ENCODE results near the gene SPAG8.

SPAG8 gene

DNA sequence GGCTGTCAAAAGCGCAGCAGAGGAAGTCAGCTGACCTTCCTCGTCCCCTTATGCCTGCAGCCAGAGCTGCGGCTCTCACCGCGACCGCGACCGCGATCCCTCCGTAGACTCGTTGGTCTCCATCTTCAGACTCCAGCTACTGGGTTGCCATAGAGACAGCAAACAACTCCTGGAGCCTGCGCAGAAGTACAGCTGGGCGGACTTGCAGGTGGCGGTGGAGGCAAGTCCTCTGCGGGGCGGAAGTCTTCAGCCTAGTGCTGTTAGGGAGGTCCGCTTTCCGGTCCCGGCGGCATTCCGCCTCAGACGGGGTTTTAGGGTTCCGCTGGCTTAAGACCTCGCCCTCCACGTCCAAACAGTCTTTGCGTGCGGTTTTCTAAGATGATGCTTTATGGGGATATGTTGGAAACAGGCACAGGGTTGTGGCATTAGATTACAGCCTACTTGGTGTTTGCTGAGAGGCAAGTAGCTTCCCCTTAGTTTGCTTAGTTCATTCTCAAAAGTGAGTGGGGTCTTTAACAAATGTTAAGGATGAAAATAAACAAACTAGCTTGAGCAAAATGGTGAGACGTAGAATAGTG lies at the start of gene SPAG8:
Gene SPAG8 (minus strand): TSS at position 238 of the 578 bp plus-strand sequence. CDS start 115 bp downstream, at position 123.
- DNase-seq = peak; percentile 99

DNA sequence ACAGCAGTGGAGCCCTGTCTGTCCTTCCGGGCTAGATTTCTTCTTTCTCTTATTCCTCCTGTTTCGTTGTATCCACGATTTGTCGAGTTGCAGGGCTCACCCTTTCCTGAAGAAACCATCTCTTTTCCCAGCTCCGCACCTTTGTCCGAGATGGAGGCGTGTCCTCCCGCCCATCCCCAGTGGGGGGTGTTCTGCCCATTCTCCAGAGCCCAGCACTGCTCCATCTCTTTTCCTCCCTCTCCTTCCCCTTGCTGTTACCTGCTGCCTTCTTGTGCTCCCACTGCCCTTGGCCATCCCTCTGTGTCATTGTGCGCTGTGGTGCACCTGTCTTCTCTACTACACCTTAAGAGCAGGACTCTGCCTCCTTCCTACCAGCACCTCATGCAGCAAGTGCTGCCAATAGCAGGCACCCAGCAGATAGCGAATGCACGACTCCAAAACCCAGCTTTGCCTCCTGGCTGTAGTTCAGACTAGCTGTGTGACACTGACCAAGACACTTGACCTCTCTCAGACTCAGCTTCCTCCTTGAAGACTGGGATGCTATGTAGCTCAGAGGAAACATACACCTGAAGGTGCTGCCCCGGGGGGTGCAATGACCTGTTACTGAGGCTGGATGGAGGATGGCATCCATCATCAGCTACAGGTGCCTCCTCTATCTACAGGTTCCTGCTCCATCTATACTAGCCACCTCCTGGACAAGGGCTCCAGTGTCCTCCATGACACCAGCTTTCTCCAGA lies 49.3 kb upstream of the SPAG8 start:
- DNase-seq = no peak

DNA sequence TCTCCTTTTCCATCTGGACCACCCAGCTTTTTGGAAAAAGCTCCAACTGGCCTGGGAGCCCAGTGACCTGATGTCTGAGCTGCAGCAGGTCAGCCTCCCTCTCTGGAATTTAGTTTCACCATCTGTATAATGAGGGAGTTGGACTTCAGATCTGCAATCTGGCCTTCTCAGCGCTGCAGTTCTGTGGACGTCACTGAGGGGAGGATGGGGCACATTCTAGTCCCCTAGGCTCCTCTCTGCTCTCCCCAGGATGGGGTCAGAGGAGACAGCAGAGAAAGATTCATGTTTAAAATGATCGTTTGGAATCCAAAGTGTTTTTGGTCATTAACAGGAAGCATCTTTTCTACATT lies 47.9 kb upstream of the SPAG8 start:
- DNase-seq = no peak

DNA sequence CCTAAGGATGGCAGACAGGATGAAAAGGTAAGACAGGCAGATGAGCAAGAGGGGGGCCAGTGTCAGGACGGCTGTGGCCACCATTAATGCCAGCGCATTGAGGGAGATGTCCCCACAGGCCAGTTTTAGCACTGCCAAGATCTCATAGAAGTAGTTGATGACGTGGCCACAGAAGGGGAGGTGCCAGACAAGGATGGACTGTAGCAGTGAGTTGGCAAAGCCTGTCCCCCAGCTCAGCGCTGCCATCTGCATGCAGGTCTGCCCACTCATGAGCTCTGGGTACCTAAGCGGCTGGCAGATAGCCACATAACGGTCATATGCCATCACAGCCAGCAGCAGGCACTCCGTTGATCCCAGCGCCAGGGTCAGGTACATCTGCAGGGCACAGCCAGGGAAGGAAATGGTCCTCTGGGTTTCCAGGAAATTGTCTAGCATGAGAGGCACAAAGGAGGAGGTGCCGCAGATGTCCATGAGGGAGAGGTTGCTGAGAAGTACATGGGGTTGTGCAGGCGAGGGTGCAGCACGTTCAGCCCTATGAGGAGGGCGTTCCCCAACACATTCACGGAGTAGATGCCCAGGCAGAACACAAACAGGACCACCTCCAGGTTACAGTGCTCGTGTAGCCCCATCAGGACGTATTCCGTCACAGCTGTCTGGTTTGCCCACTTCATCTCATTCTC lies 47.4 kb upstream of the SPAG8 start:
- peak; percentile 8 for DNase-seq

DNA sequence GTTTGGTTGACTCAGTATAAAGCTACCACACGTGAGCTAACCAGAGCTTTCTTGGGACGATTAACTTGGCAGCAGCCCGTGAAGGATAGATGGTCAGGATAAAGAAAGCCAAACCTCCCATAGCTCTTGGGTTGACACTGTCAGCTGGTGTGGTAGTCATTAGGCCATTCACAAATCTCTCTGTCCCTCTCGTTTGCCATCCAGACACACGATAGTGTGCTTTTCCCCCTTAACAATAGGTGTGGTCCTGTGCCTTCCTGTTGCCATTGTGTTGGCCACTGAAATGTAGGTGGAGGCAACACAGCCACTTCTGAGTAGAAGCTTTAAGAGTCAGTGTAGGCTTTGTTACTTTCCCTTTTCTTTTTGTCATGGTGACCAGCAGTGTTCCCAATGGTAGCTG lies 46.4 kb upstream of the SPAG8 start:
- no peak for DNase-seq

DNA sequence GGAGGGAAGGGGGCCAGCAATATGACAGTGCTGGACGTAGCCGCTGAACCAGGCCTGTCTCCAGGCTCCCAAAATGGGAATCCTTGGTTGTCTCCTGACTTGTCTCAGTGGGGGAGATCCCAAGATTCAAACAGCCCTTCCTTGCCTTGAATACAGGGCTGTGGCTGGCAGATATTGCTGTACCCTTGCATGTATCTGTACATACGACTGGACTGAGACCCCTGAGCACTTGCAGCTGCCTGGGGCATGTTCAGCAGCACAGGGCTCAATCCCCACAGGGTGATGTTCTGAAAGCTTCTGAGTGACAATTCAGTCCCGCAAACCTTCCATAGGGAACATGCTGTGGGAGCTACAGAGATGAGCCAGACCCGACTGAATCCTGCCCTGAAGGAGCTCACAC lies 44.8 kb upstream of the SPAG8 start:
- no peak for DNase-seq

DNA sequence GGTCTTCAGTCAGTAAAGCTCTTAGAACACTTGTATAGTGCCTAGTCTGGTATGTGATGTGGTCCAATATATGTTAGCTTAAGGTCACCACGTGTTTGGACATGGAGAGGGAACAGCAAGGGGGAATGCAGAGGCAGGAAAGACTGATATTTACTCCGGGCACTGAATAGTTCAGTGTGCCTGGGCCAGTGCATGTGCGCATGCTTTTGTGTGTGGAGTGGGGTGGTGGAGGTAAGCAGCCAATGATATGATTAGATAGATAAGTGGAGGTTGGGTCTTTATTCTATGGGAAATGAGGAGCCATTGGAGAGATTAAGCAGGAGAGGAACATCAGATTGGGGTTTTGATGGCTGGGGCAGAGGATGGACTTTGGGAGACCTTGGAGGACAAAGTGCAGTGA lies 44.1 kb upstream of the SPAG8 start:
- no peak for DNase-seq

DNA sequence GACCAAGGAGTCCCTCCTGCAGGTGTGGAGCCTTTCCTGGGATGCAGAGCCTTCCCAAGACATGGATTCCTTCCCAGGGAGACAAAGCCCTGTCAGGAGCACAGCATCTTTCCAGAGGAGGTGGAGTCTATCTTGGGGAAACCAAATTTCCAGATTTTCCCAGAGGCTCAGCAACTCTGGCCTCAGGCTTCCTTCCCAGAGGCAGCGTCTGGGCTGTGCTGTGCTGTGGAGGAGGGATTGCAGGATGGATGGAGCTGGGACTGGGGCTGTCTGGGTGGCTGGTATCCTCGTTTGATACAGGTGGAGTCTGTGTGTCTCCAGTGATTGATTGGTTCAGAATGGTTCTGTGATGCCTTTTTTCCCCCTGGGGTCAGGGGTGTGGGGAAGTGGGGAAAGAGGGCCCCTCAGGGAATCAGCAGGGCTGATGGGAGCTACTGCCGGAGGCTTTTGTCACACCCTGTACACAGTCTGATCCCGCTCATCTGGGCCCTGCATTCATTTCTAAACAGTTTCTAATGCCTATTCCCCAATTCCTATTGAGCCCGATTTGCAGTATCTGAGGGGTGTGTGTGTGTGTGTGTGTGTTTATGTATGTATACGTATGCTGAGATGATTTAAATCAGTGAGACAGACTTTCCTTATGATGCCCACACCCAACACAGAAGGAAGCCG lies 42.2 kb upstream of the SPAG8 start:
- DNase-seq = no peak

DNA sequence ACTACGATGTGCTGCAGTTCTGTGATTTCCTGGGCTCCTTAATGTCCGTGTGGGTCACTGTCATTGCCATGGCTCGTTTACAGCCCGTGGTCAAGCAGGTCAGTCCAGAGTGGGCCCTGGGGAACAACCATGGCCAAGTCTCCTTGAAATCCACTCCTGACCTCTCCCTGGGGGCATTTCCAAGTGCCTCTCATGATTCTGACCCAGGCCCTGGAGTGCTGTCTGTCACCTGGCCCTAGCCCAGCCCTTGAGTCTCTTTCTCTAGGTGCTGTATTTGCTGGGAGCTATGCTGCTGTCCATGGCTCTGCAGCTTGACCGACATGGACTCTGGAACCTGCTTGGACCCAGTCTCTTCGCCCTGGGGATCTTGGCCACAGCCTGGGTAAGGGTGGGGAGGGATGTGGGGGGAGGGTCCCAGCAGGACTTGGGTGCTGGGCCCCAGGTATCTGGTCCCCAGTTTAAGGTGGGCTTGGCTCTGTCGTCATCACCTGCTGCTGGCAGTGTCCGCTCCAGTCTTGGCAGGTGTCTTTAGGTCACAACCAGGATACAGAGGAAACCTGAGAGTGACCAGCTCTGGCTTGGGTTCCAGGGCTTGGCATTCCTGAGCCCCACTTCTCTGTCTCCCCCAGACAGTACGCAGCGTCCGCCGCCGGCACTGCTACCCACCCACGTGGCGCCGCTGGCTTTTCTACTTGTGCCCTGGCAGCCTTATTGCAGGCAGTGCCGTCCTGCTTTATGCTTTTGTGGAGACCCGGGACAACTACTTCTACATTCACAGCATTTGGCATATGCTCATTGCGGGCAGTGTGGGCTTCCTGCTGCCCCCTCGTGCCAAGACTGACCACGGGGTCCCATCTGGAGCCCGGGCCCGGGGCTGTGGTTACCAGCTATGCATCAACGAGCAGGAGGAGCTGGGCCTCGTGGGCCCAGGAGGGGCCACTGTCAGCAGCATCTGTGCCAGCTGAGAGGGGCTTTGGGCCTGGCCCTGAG lies 41.1 kb upstream of the SPAG8 start:
- no peak for DNase-seq

- no peak for DNase-seq
Observed at GRCh38 chr9:35852267-35852815, 40.3 kb upstream of the SPAG8 start.

GRCh38 chr9:35847792-35848572 lies 35.9 kb upstream of the SPAG8 start:
- no peak for DNase-seq

- no peak for DNase-seq
Observed at GRCh38 chr9:35845824-35846771, 34.0 kb upstream of the SPAG8 start.

- peak; percentile 61 for DNase-seq
Observed at GRCh38 chr9:35844628-35845270, 32.7 kb upstream of the SPAG8 start.

- no peak for DNase-seq
Observed at GRCh38 chr9:35842795-35843194, 30.7 kb upstream of the SPAG8 start.

GRCh38 chr9:35842020-35842745 lies 30.1 kb upstream of the SPAG8 start:
- no peak for DNase-seq

GRCh38 chr9:35841645-35841900 lies 29.5 kb upstream of the SPAG8 start:
- no peak for DNase-seq

DNA sequence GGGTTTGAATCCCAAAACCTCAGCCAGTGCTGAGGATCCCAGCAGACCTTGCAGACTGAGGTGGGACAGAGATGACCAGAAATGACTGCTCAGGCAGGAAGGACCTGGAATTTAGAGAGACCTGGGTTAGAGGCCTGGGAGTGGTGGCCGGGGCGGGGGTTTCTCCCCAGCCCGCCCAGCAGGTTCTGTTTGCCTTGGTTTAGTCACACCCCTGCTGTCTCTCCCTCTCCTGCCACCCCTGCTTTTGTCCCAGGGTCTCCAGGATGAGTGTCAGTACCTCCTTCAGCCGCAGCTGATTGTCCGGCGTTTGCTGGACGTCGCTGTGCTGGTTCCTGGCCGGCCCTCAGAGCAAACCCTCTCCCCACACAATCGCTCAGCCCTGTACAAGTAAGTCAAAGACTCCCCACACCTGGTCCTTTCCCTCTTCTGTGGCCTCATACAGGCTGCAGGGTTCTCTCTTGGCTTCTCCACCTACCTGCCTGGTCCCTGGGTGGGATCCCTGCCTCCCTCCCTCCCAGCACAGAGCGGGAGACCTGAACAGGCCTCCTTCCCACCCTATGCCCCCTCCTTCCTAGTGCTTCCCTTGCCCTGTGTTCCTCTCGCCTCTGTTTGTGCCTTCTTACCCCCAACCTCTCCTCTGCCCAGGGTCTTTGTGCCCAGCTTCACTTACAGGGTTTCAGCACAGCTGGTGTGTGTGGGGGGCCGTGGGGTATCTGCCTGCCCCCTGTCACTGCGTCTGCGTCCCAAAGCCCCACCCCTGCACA lies 29.0 kb upstream of the SPAG8 start:
- DNase-seq = no peak

- DNase-seq = no peak
Observed at GRCh38 chr9:35839926-35840325, 27.9 kb upstream of the SPAG8 start.

Data from CD4-positive, alpha-beta T cell treated with Interleukin-17A for 1 hour (primary cell).